HepG2 (cell line): Measurements from ENCODE around the gene AGPAT3. TPM values are rescaled to one million over a fixed set of nuclear protein-coding genes. Genes with fewer than 3 reads are reported as not detected.

ENCODE experiments used
- CENPX ChIP-seq: sonication (generic); formaldehyde crosslinking; IDR thresholded peaks from 2 replicates; pipeline ENCODE4 v1.9.0; 2021; ENCODE audit warnings: mild to moderate bottlenecking, missing genetic modification reagents, moderate library complexity
- CHD4 ChIP-seq: fragments of 200-600 bp; sonication (generic); IDR thresholded peaks from 2 replicates; pipeline ENCODE4 v1.7.0; 2017; ENCODE audit warnings: mild to moderate bottlenecking, low read length, borderline replicate concordance
- FLYWCH1 ChIP-seq: sonication (generic); formaldehyde crosslinking; IDR thresholded peaks from 2 replicates; pipeline ENCODE4 v1.8.1; 2023; ENCODE audit warnings: mild to moderate bottlenecking, missing genetic modification reagents
- GFI1 ChIP-seq: sonication (generic); formaldehyde crosslinking; IDR thresholded peaks from 2 replicates; pipeline ENCODE4 v1.5.0; 2020; ENCODE audit warnings: missing genetic modification reagents, mild to moderate bottlenecking, borderline replicate concordance
- HDAC2 ChIP-seq: sonication (generic); formaldehyde crosslinking; IDR thresholded peaks from 2 replicates; pipeline ENCODE4 v1.4.0; 2020; ENCODE audit warnings: missing genetic modification reagents
- HOXA3 ChIP-seq: sonication (generic); formaldehyde crosslinking; IDR thresholded peaks from 2 replicates; pipeline ENCODE4 v1.5.0; 2020; ENCODE audit warnings: missing genetic modification reagents
- NR2F2 ChIP-seq: IDR thresholded peaks from 2 replicates; pipeline ENCODE4 v1.6.1; 2012; ENCODE audit warnings: low read depth, inconsistent platforms, borderline replicate concordance
- PHF5A ChIP-seq: IDR thresholded peaks from one replicate; pipeline ENCODE4 v1.6.1; 2018; ENCODE audit warnings: low read depth, missing genetic modification reagents; ENCODE audit not compliant: unreplicated experiment
- SAP130 ChIP-seq: IDR thresholded peaks from 2 replicates; pipeline ENCODE4 v1.6.1; 2016; ENCODE audit warnings: low read depth
- SP4 ChIP-seq: sonication (generic); formaldehyde crosslinking; IDR thresholded peaks from 2 replicates; pipeline ENCODE4 v1.8.1; 2023; ENCODE audit warnings: mild to moderate bottlenecking, missing genetic modification reagents
- UBTF ChIP-seq: sonication (generic); formaldehyde crosslinking; IDR thresholded peaks from 2 replicates; pipeline ENCODE4 v1.4.0; 2020; ENCODE audit warnings: mild to moderate bottlenecking, missing genetic modification reagents
- YEATS2 ChIP-seq: sonication (generic); formaldehyde crosslinking; IDR thresholded peaks from 2 replicates; pipeline ENCODE4 v1.4.0; 2020; ENCODE audit warnings: missing genetic modification reagents, borderline replicate concordance
- YY1 ChIP-seq: IDR thresholded peaks from 2 replicates; pipeline ENCODE4 v1.6.1; 2011; ENCODE audit warnings: low read length, low read depth, moderate library complexity, mild to moderate bottlenecking; ENCODE audit not compliant: insufficient read depth, insufficient replicate concordance
- ZBTB7A ChIP-seq: sonication (generic); formaldehyde crosslinking; IDR thresholded peaks from 2 replicates; pipeline ENCODE4 v1.8.0; 2022; ENCODE audit warnings: mild to moderate bottlenecking, missing genetic modification reagents
- ZNF225 ChIP-seq: sonication (generic); formaldehyde crosslinking; IDR thresholded peaks from 2 replicates; pipeline ENCODE4 v1.4.0; 2020; ENCODE audit warnings: mild to moderate bottlenecking, missing genetic modification reagents
- ZNF30 ChIP-seq: sonication (generic); formaldehyde crosslinking; IDR thresholded peaks from 2 replicates; pipeline ENCODE4 v1.5.0; 2020; ENCODE audit warnings: mild to moderate bottlenecking, missing genetic modification reagents
- ZNF446 ChIP-seq: sonication (generic); formaldehyde crosslinking; IDR thresholded peaks from 2 replicates; pipeline ENCODE4 v1.5.0; 2020; ENCODE audit warnings: mild to moderate bottlenecking, missing genetic modification reagents
- ZNF563 ChIP-seq: sonication (generic); formaldehyde crosslinking; IDR thresholded peaks from 2 replicates; pipeline ENCODE4 v1.8.0; 2022; ENCODE audit warnings: mild to moderate bottlenecking, moderate library complexity, missing genetic modification reagents
- ZNF782 ChIP-seq: sonication (generic); formaldehyde crosslinking; IDR thresholded peaks from 2 replicates; pipeline ENCODE4 v1.4.0; 2020; ENCODE audit warnings: missing genetic modification reagents, mild to moderate bottlenecking, borderline replicate concordance
- polyA plus RNA-seq, 8 experiments: library from polyadenylated mRNA; depleted of rRNA in 3 of 8; stranded (reverse) in 7 of 8; unstranded in 1 of 8; fragments of >200 nt; fragmentation: Illumina TruSeq in 4 of 8; extraction: Trizol in 4 of 8; gene quantifications; 2 replicates each; pipeline versions ENCODE4 v1.2.1 to v1.2.3, GENCODE V29; 2011 to 2016; ENCODE audit warnings: low read depth in 4 of 8, missing spikeins in 1 of 8, mixed read lengths in 1 of 8; ENCODE audit not compliant: insufficient read depth in 1 of 8
- total RNA-seq, 5 experiments: library from RNA; depleted of rRNA; stranded (reverse); fragments of >200 nt; fragmentation: Illumina TruSeq; extraction: Trizol; gene quantifications; 2 replicates each; pipeline ENCODE4 v1.2.3, GENCODE V29; 2016; ENCODE audit warnings: low read depth in 1 of 5
- TF ChIP-seq, protein P1 (sequence below): sonication (generic); formaldehyde crosslinking; IDR thresholded peaks from 2 replicates; pipeline ENCODE4 v1.5.0; 2020; ENCODE audit warnings: mild to moderate bottlenecking, missing genetic modification reagents, moderate library complexity
- TF ChIP-seq, protein P2 (sequence below): IDR thresholded peaks from 2 replicates; pipeline ENCODE4 v1.6.1; 2016; ENCODE audit warnings: missing compliant biosample characterization, missing genetic modification reagents, borderline replicate concordance

Gene AGPAT3
- total and polyA plus RNA-seq, 2 of the 13 experiments (the other 11 are each of a cell fraction or from before 2014, with no cell fraction given), result 32.2 to 54.4 TPM

GRCh38 chr21:44012474-44013379 lies 147.7 kb downstream of the AGPAT3 start (continued):
- TF ChIP-seq SAP130 (CRISPR knock-in tag) (peak; percentile 4; the same call in 1 of the 2 replicates), HDAC2 (CRISPR knock-in tag) (peak; percentile 39; the same call in 1 of the 2 replicates), ZNF225 (CRISPR knock-in tag) (no peak), CHD4 (peak; percentile 55; the same call in 1 of the 2 replicates), CENPX (CRISPR knock-in tag) (no peak), UBTF (CRISPR knock-in tag) (peak; percentile 26; the same call in 1 of the 2 replicates), SP4 (peak; percentile 42; the same call in 1 of the 2 replicates), YEATS2 (CRISPR knock-in tag) (no peak), NR2F2 (peak; percentile 86), FLYWCH1 (no peak), ZNF782 (CRISPR knock-in tag) (no peak), ZNF30 (CRISPR knock-in tag) (no peak), YY1 (peak; percentile 56), ZNF446 (CRISPR knock-in tag) (no peak), HOXA3 (CRISPR knock-in tag) (peak; percentile 6; the same call in 1 of the 2 replicates), ZNF563 (CRISPR knock-in tag) (no peak; the same call in 1 of the 2 replicates), ZBTB7A (CRISPR knock-in tag) (no peak), GFI1 (CRISPR knock-in tag) (no peak), PHF5A (no peak)
- TF ChIP-seq, protein P1, sequence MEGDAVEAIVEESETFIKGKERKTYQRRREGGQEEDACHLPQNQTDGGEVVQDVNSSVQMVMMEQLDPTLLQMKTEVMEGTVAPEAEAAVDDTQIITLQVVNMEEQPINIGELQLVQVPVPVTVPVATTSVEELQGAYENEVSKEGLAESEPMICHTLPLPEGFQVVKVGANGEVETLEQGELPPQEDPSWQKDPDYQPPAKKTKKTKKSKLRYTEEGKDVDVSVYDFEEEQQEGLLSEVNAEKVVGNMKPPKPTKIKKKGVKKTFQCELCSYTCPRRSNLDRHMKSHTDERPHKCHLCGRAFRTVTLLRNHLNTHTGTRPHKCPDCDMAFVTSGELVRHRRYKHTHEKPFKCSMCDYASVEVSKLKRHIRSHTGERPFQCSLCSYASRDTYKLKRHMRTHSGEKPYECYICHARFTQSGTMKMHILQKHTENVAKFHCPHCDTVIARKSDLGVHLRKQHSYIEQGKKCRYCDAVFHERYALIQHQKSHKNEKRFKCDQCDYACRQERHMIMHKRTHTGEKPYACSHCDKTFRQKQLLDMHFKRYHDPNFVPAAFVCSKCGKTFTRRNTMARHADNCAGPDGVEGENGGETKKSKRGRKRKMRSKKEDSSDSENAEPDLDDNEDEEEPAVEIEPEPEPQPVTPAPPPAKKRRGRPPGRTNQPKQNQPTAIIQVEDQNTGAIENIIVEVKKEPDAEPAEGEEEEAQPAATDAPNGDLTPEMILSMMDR (CRISPR knock-in tag), result peak; percentile 78
- TF ChIP-seq, protein P2, sequence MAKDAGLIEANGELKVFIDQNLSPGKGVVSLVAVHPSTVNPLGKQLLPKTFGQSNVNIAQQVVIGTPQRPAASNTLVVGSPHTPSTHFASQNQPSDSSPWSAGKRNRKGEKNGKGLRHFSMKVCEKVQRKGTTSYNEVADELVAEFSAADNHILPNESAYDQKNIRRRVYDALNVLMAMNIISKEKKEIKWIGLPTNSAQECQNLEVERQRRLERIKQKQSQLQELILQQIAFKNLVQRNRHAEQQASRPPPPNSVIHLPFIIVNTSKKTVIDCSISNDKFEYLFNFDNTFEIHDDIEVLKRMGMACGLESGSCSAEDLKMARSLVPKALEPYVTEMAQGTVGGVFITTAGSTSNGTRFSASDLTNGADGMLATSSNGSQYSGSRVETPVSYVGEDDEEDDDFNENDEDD (CRISPR knock-in tag), result peak; percentile 60; the same call in 1 of the 2 replicates
